Left kidney (tissue), 1 donor: ENCODE results near the gene MRPS27. TPM values are rescaled to one million over a fixed set of nuclear protein-coding genes. Genes with fewer than 3 reads are reported as not detected.

ENCODE experiments used
- polyA plus RNA-seq: library from polyadenylated mRNA; unstranded; fragments of 120-200 nt; gene quantifications from one replicate; pipeline ENCODE4 v1.2.1, GENCODE V29; 2013; ENCODE audit not compliant: insufficient read length

The MRPS27 gene
- polyA plus RNA-seq, 1 donor: 80.1 TPM

Other genes starting within 250 kb of the MRPS27 start
- 15.8 TPM for gene MAP1B, start 212.8 kb downstream of the MRPS27 start, polyA plus RNA-seq
- gene PTCD2, start 133 bp upstream of the MRPS27 start, polyA plus RNA-seq: 12.2 TPM
- gene ZNF366, start 187.2 kb upstream of the MRPS27 start, polyA plus RNA-seq: 3.5 TPM